OCI-LY7 (cell line): Measurements from ENCODE around the gene NELL1.

ENCODE experiments used
- EZH2phosphoT487 ChIP-seq: fragments of 200-600 bp; sonication (generic); IDR thresholded peaks from 2 replicates; pipeline ENCODE4 v1.6.1; 2018; ENCODE audit warnings: low read depth, borderline replicate concordance, mild to moderate bottlenecking, mixed run types, antibody characterized with exemption, low read length, moderate library complexity, mixed read lengths
- TF ChIP-seq, protein P1 (sequence below): fragments of 200-600 bp; sonication (generic); conservative IDR thresholded peaks from 2 replicates; pipeline ENCODE4 v1.5.1; 2014; ENCODE audit warnings: mild to moderate bottlenecking, antibody characterized with exemption, low read length, moderate library complexity, mixed read lengths

DNA sequence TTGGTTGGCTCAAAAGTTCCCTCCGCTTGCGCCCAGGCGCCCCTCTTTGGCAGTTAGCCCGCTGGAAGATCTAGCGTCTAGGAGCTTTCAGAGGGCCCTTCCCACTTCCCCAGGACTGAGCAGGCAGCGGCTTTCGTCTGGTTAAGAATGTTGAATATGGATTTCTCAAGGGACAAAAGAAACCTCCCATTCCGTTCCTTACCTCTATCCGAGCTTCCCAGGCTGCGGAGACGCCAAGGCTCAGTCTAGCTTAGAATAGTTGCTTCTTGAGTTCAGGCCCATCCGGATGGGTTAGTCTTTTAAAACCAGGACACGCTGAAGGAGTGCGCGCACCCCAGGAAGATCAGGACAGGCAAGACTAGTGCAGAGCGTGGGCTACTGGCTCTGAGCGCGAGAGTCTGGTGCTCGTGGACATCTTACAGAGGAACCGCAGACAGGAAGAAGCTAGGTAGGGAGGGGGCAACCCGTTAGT lies 1.6 kb downstream of the NELL1 start:
- TF ChIP-seq, protein P1, sequence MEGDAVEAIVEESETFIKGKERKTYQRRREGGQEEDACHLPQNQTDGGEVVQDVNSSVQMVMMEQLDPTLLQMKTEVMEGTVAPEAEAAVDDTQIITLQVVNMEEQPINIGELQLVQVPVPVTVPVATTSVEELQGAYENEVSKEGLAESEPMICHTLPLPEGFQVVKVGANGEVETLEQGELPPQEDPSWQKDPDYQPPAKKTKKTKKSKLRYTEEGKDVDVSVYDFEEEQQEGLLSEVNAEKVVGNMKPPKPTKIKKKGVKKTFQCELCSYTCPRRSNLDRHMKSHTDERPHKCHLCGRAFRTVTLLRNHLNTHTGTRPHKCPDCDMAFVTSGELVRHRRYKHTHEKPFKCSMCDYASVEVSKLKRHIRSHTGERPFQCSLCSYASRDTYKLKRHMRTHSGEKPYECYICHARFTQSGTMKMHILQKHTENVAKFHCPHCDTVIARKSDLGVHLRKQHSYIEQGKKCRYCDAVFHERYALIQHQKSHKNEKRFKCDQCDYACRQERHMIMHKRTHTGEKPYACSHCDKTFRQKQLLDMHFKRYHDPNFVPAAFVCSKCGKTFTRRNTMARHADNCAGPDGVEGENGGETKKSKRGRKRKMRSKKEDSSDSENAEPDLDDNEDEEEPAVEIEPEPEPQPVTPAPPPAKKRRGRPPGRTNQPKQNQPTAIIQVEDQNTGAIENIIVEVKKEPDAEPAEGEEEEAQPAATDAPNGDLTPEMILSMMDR = no peak
- no peak for TF ChIP-seq EZH2phosphoT487
